Transverse colon (tissue), 3 donors: ENCODE results near the gene ADGRA1.

Source experiments
- EP300 ChIP-seq: sonication (generic); formaldehyde crosslinking; IDR thresholded peaks from one replicate; pipeline ENCODE4 v1.6.1; 2017; ENCODE audit warnings: antibody characterized with exemption, low read depth
- POLR2A ChIP-seq: fragments of 450-650 bp; IDR thresholded peaks from one replicate; pipeline ENCODE4 v1.6.1; 2016; ENCODE audit warnings: antibody characterized with exemption, mild to moderate bottlenecking, moderate library complexity
- TF ChIP-seq, protein P1 (sequence below), 5 experiments: fragments of 200-600 bp in 3 of 5; fragments of 450-650 bp in 2 of 5; sonication (generic) in 3 of 5; IDR thresholded peaks; 1 replicate in 2 of 5; 2 replicates in 3 of 5; pipeline ENCODE4 v1.5.1; 2016 to 2017; ENCODE audit warnings: antibody characterized with exemption in 5 of 5, inconsistent platforms in 3 of 5, mild to moderate bottlenecking in 2 of 5, moderate library complexity in 1 of 5

- TF ChIP-seq, protein P1, sequence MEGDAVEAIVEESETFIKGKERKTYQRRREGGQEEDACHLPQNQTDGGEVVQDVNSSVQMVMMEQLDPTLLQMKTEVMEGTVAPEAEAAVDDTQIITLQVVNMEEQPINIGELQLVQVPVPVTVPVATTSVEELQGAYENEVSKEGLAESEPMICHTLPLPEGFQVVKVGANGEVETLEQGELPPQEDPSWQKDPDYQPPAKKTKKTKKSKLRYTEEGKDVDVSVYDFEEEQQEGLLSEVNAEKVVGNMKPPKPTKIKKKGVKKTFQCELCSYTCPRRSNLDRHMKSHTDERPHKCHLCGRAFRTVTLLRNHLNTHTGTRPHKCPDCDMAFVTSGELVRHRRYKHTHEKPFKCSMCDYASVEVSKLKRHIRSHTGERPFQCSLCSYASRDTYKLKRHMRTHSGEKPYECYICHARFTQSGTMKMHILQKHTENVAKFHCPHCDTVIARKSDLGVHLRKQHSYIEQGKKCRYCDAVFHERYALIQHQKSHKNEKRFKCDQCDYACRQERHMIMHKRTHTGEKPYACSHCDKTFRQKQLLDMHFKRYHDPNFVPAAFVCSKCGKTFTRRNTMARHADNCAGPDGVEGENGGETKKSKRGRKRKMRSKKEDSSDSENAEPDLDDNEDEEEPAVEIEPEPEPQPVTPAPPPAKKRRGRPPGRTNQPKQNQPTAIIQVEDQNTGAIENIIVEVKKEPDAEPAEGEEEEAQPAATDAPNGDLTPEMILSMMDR (IDR thresholded peaks at IDR 0.05): no peak
- TF ChIP-seq EP300: no peak
- no peak for TF ChIP-seq POLR2A
Measured at GRCh38 chr10:133140417-133141143, 52.9 kb downstream of the ADGRA1 start.
